ENCODE data around the gene UBE2F. TPM values are rescaled to one million over a fixed set of nuclear protein-coding genes. Genes with fewer than 3 reads are reported as not detected.

The UBE2F gene
- total and polyA plus RNA-seq, 2 of the 13 experiments (the other 11 are each of a cell fraction or from before 2014, with no cell fraction given) = 35.4 to 73.1 TPM

- TF ChIP-seq AHDC1 (CRISPR knock-in tag; IDR thresholded peaks at IDR 0.05; ENCODE audit: borderline replicate concordance) = peak; percentile 72
- no peak; the same call in 1 of the 2 replicates for TF ChIP-seq MIER2 (CRISPR knock-in tag; IDR thresholded peaks at IDR 0.05)
- TF ChIP-seq MTERF4 (CRISPR knock-in tag; IDR thresholded peaks at IDR 0.05) = peak; percentile 82; the same call in 1 of the 2 replicates
- no peak; the same call in 1 of the 2 replicates for TF ChIP-seq ZNF318 (CRISPR knock-in tag; IDR thresholded peaks at IDR 0.05)
- no peak for TF ChIP-seq JUN (CRISPR knock-in tag; IDR thresholded peaks at IDR 0.05)
- TF ChIP-seq CEBPG (CRISPR knock-in tag; IDR thresholded peaks at IDR 0.05) = no peak; the same call in 1 of the 2 replicates
- peak; percentile 98 for TF ChIP-seq ZNF350 (CRISPR knock-in tag; IDR thresholded peaks at IDR 0.05; ENCODE audit: borderline replicate concordance, low read depth)
- TF ChIP-seq ZMYM3 (CRISPR knock-in tag; IDR thresholded peaks at IDR 0.05) = peak; percentile 25; the same call in 1 of the 2 replicates
- peak; percentile 24; the same call in 1 of the 2 replicates for TF ChIP-seq KDM1A (CRISPR knock-in tag; IDR thresholded peaks at IDR 0.05)
- peak; percentile 93 for TF ChIP-seq ZNF709 (CRISPR knock-in tag; IDR thresholded peaks at IDR 0.05)
- TF ChIP-seq FUBP1 (CRISPR knock-in tag; IDR thresholded peaks at IDR 0.05; ENCODE audit: borderline replicate concordance) = no peak; the same call in 1 of the 2 replicates
Observed at GRCh38 chr2:238060542-238061314, 93.9 kb downstream of the UBE2F start, which contains the start of gene SCLY (continued).
